ENCODE measurements around the gene RHOF. TPM values are rescaled to one million over a fixed set of nuclear protein-coding genes. Genes with fewer than 3 reads are reported as not detected.

The RHOF gene
- total RNA-seq, 1 donor from 2014 or later, result 121 TPM

DNA sequence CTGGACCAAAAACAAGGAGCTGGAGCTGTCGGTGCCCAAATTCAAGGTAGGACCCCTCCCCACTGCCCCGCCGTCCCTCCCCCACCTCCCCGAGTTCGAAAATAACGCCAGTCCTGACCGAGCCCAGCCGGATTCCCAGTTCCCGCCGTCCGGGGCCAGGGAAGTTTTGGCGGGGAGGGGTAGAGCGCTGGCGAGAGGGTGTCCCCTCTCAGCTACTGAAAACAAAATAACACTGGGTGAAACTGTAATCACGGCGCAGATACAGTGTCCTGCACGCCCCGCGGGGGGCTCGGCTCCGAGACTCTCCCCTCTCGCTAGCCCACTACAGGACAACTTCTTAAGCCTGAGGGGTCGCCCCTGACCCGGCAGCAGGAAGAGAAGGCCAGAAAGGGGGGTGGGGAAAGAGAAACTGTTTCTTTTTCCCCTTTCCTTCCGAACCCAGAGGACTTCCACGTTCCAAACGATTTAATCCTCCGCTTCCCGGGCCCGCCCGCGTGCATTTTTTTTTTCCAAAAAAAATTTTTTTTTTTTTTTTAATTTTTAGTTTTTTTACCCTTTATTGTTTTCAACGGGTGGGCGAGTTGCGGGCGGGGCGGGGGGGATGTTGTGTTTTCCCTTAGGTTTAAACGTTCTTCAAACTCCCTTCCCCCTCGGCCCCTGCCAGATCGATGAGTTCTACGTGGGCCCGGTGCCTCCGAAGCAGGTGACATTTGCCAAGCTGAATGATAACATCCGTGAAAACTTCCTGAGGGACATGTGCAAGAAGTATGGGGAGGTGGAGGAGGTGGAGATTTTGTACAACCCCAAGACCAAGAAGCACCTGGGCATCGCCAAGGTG is 11.9 kb upstream of the RHOF start:
- intact Hi-C loops (cut with micrococcal nuclease), result no loop called here

DNA sequence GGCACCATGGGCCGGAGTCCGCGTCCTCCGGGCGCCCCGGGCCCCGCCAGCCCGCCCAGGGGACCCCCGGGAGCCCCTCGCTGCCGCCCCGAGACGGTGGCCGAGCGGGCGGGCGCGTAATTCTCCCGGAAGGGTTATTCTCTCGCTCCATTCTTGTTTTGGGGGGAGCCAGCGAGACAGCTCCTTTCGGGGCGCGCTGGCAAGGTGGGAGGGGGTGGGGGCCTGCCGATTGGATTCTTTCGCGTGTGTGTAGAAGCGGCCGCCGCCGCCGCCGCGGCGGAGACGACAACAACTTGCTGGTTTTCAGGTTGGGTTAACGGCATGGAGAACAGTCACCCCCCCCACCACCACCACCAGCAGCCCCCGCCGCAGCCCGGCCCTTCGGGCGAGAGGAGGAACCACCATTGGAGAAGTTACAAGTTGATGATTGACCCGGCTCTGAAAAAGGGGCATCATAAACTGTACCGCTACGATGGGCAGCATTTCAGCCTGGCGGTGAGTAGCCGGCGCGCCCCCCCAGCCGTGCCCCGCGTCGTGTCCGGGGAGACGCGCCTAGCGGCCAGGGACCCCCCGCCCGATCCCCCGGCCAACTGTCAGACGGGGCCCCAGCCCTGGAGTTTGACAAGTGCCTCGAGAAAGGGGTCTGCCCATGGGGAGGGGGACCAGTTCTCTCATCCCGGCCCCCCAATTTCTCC is 11.1 kb upstream of the RHOF start:
- intact Hi-C loops (cut with micrococcal nuclease), result loop anchor here (5.0 kb wide), 2 partner anchors 698 to 1792 kb away; partner anchors contain the start of gene ZCCHC8

DNA sequence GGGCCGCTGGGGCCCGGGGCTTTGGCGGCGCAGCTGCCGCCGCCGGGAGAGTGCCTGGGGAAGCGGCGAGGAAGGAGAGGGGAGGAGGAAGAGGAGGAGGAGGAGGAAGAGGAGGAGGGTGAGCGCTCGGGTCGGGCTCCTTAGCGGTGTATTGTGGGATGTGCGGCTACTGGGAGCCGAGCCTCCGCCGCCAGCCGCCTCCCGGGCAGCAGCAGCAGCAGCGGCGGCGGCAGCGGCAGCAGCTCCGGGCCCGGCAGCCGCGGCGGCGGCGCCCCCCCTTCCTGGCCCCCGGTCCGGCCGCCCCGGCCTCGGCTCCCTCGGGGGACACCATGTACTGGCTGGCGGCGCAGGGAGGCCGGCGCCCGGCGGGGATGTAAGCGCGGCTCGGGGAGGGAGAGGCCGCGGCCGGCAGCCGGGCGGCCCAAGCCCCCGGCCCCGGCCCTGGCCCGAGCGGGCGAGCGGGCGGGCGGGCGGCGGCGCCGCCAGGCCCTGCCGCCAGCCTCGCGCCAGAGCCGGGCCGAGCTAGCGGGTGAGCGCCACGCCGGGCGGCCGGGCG is 10.5 kb upstream of the RHOF start, which contains the start of gene SETD1B:
Gene SETD1B (plus strand): TSS at position 149 of the 556 bp plus-strand sequence. CDS start 729 bp downstream, outside the sequence.
- intact Hi-C loops (cut with micrococcal nuclease), result loop anchor here (2.0 to 5.0 kb wide), 4 partner anchors 177 to 1792 kb away; partner anchors contain the start of genes KNTC1, ORAI1, RSRC2 and ZCCHC8

DNA sequence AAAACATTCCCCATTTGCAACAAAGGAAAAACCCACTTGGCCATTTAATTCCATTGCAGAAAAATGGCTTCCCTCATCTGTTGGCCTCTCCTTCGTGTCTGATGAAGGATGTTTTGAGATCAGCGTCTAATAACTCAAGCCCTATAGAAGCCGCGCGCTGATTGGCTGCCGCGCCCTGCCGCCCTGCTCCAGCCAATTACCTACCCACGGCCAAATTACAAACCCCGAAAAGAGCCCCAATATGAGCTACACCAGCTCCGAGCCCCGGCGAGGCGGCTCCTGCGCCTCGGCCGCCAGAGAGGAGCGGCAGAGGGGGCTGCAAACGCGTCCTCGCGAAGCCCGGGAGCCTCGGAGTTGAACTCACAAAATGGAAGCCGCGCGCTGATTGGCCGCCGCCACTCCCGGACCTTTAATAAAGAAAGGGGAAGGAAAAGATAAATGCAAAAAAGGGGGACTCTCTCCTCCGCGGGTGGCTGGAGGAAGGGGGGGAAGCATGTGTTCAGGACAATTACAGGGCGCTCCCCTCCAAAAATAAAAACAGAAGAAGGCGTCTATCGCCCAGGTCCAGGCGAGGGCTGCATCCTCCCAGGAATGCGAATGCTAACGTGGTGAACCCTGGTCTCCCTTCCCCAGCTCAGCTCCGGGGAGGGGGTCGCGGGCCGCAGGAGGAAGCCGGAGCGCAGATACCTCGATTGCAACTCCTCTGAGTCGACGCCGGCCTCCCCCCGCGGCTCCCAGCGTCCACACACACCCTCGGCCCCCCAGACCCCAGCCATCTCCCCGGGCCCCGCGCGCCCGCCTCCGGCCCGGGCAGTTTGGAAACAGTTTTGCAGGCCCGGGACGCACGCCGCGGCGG is 9.6 kb upstream of the RHOF start:
- intact Hi-C loops (cut with micrococcal nuclease), result loop anchor here (1.0 to 5.0 kb wide), 7 partner anchors 9 to 1791 kb away; partner anchors contain the start of genes KNTC1, ORAI1, RSRC2 and ZCCHC8

DNA sequence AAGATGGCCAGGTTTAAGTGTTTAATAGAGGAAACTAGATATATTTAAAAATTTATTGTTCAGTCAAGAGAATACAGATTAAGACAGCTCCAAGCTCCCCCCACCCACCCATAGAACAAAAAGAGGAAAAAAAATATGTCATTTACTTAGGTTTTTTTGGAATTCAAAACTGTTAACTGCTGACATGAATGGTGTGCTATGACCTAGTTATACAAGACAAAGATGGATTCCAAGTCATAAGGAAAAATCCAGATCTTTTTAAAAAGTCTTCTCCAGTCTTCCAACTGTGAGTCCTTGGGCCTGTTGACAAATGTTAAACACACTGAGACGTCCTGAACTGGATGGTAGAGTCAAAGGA is 9.0 kb upstream of the RHOF start:
- intact Hi-C loops (cut with micrococcal nuclease), result loop anchor here (1.0 to 5.0 kb wide), 7 partner anchors 8 to 1790 kb away; partner anchors contain the start of genes KNTC1, ORAI1, RSRC2 and ZCCHC8

DNA sequence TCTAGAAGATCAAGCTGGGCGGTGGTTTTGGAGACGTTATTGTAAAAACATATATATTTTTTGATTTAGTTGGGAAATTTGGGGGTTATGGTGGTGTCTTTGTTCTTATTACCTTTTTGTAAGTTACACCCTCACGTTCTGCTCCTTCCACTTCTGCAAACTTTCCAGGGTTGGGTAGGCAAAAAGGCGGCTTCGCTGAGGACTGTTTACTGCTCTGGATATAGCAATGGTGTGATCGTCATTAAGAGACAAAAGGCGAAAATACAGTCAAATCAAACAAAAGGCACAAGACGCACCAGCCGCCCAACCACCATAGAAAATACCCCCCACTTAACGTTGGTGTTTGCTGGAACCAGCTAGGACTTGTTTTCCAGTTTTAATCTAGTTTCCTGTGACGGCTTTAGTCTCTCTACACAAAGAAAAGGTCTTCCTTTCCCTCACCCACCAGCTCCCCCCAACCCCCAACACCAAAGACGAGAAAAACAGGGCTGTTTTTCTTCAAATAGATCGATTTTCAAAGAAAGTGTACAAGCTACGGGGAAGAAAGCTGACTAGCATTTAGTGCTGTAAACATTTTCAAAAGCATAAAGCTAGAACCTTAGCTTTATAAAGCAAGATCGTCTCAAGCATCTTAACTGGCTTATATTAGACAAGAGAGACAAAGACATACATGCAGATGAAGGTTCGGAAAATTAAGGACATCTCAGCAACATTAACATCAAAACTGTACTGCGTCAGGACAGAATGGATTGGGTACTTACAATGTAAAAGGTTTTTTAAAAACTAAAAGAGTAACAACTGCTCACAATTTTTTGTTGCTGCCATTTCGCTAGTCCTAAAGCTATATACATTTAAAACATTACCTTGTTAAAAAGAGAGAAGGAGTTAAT is 8.4 kb upstream of the RHOF start:
- intact Hi-C loops (cut with micrococcal nuclease), result loop anchor here (1.0 to 5.0 kb wide), 8 partner anchors 8 to 1790 kb away; partner anchors contain the start of genes KNTC1, ORAI1, RSRC2 and ZCCHC8

DNA sequence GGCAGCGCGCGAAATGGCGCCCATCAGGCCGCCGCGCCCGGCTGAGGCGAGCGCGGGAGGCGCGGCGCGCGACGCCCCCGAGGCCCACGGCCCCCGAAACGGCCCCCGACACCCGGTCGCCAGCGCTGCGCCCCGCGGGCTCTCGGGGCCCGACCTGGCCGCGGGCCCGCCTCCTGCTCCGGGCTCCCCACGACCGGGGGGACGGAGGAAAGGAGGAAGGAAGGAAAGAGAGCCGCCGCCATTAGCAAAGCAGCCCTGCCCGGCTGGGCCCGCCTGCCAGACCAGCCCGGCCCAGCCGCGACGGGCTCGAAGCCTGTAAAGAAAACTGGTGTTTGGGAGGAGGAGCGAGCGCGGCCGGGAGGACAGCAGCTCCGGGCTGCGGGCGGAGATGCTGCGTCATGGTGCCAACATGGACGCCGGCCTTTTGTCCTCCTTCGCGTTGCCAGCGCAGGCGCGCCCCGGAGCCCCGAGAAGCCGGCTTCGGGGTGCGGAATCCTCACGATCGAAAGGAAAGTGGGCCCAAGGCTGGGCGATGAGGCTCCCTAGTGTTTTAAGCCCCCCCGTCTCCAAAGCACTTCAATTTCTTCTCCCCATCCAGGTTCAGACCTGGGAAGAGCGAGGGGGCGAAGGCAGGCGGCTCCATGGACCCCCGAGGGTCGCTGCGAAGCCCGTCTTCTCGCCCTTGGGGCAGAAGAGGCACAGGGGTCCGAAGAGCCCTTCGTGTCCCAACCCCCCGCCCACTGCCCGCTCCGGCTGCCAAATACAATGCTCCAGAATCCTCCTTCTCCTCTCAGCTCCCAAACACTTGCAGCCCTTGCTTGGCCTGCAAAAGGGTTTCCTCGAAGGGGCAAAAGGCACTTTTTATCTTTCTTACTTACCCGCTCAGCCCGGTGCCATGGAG is 7.5 kb upstream of the RHOF start:
- intact Hi-C loops (cut with micrococcal nuclease), result loop anchor here (1.0 to 5.0 kb wide), 3 partner anchors 38 to 1789 kb away; partner anchors contain the start of gene ZCCHC8

DNA sequence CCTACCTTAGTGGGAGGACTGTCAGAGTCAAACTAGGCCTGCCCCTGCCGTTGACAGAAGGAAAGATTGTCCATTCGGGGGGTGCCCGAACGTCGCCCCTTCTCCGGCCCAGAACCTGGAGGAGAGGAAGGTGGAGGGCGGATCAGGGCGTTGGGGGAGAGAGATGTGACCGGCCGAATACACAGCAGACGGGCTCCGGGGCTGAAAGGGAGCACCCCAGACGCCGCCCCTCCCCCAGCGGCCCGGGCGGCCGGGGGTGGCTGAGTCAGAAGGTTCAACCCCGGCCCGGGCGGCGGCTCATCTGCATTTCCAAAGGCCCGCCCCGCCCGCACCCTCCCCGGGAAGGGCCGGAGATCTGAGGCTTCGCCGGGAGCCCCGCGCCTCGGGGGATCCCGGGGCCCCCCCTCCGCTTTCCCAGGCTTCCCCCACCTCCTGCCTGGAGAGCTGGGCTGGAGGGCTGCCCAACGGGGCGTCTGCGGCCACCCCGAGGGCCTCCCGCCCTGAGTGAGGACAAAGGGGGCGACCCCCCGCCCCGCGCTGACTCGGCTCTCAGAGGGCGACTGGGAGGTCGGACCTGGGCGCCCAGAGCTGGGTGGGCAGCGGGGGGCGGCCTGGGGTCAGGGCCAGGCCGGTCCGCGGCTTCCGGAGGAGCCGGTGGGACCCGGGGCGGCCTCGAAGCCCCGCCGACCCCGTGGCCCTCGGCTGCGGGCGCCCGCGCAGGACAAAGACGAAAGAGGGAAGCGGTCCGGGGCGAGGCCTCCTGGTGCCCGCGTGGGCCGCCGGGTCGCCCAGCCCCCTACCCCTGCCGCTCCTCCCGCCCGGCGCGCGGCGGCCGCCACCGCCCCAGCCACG is 6.6 kb upstream of the RHOF start:
- intact Hi-C loops (cut with micrococcal nuclease), result loop anchor here (1.0 to 5.0 kb wide), 3 partner anchors 88 to 1788 kb away; partner anchors contain the start of genes PSMD9 and ZCCHC8

DNA sequence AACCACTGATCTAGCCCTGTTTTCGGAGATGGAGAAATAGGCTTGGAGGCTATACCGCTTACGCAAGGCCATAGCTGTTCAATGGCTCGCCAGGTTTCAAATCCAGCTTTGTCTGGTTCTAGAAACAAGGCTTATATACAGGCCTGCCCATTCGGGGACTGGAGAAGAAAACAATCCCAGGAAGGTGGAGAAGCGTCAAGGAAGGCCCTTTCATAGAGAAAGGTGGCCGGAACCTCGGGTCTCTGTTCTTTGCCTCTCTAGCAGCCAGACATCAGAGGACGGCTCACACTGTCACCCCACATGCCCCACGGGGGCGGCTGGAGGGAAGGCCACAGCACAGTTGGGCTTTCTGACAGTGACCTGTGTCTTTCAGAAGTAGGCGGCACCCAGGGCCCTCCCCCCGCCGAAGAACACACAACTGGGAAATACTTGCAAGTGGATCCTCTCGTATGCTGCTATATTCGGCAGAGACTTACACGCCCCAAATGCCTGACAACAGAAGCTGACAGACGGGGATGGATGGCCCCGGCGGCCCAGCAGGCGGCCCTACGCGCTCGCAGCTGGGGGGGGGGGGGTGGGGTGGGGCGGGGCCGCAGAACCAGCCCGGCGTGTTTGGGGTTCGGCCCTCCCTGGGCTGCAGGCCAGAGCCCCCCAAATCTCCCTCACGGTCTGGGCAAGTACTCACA is 5.8 kb upstream of the RHOF start:
- intact Hi-C loops (cut with micrococcal nuclease), result loop anchor here (1.0 kb wide), 1 partner anchor 89 kb away; the partner anchor contains the start of gene PSMD9

DNA sequence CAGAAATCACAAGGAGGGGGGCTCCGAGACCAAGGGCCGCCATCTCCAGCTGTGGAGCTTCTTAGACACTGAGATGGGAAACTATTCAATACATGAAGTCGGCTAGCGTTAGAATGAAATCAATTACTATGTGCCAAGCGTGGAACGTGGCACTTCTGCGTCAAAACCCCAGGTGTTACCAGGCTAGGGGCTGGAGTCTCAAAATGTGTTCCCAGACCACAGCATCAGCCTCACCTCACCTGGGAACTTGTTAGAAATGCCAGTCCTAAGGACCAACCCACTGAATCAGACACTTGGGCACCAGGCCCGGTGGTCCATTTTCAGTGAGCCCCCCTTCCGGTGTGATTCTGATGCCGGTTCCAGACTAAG is 5.3 kb upstream of the RHOF start:
- intact Hi-C loops (cut with micrococcal nuclease), result loop anchor here (1.0 kb wide), 1 partner anchor 90 kb away; the partner anchor contains the start of gene PSMD9

DNA sequence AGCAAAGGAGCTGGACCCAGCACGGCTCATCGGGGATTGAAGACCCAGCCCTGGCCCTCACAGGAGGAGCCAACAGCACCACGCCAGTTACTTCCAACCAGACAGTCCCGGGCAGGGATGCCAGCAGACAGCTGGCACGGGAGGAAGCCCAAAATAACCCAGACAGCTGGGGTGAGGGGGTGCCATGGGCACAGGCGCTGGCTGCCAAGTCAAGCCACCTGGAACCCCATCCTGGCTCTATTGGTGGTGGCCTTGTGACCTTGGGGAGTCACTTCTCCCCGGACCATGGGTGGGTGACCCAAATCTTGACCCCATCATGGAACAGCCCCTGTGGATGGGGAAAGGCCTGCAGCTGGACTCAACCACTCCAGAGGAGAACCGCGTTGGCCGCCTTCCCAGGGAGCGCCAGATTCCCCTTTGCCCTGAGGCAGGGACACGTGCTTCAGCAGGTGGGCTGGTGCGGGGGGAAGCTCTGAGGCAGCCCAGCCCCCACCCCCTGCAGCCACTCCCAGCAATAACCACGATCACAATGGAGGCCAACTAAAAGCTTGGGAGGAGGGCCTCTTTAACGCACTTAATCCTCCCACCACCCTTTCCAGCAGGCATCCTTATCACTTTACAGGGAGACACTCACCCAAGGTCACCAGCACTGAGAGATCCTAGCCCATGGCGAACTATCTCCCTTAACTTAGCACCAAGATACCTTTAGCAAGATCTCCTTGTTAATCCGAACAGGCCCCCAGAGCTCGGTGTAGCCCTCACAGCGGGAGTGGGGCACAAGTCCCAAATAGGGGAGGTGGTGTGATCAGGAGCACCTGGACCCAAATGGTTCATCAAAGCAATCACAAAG is 4.7 kb upstream of the RHOF start:
- intact Hi-C loops (cut with micrococcal nuclease), result no loop called here

DNA sequence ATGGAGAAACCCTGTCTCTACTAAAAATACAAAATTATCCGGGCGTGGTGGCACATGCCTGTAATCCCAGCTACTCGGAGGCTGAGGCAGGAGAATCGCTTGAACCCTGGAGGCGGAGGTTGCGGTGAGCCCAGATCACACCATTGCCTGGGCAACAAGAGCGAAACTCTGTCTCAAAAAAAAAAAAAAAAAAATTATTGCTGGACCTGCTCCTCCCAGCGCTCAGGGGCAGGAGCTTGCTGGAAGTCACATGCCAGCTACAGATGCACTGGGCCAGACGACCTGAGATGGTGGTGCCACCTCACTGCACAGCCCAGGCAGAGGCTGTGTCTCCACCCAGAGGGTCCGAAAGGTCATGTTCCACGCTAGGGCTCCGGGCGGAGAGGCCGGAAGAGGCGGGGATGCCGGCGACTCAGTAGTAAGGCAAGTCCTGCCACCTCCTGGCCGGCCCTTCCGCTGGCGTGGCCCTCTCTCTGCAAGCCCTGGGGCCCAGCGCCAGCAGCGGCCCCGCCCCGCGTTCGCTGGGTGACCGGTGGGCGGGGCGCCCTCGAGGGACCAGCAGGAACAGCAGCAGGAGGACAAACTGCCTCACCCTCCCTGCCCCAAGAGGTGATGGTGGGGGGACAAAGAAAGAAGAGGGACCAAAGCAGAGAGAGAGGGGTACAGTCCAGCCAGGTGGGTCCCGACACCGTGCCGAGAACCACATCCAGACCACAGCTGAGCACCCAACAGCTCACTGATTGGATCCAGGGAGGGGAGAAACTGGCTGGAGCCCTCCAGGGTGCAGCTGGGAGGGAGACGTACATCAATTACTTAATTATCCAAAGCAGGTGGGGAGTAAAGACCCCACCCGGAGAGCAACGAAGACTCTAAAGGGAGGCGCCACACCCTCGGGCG is 3.6 kb upstream of the RHOF start:
- intact Hi-C loops (cut with micrococcal nuclease), result no loop called here

DNA sequence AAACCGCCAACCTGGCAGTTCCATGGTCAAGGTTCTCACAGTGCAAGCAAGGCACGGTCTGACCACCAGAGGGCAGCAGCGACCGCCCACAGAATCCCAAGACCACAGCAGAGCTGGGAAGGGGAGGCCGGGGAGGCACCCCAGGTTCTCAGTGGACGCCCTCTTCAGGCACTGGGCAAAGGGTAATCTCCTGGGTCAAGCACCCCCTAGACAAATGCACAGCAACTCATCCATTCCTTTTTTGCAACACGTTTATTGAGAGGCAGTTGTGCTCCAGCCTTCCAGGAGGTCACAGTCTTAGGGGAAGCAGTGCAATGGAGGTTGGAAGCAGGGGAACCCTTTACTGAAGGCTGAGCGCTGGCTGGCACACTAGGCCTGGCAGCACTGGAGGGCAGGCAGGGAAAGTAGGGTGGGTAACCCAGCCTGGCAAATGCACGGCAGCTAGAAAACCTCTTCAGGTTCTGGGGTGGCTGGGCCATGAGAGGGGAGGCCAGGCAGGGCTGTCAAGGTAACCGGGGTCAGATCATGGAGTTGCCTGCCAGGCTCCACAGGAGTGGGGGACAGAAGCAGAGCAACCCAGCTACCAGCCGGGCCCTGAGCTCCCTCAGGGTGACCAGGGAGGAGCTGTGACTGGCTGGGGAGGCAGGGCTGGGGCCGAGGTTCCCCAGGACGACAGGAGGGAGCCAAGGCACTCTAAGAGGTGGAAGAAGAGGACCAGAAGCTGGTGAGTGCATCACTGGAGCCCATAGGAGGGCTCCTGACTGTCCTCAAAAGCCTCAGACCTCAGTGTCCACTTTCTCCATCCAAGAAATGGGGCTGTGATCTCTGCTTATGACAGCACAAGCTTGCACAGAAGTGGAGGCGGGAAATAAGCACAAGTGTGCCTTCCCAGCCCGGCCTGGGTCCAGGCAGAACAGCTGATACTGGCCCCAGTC is 1.8 kb upstream of the RHOF start:
- intact Hi-C loops (cut with micrococcal nuclease), result loop anchor here (1.0 to 2.0 kb wide), 2 partner anchors 259 to 432 kb away; partner anchors contain the start of gene DIABLO
